ENCODE measurements around the gene MFSD6L. TPM values are rescaled to one million over a fixed set of nuclear protein-coding genes. Genes with fewer than 3 reads are reported as not detected.

MFSD6L gene
- polyA plus RNA-seq, 5 donors: 0.41 to 0.70 (median 0.53) TPM

DNA sequence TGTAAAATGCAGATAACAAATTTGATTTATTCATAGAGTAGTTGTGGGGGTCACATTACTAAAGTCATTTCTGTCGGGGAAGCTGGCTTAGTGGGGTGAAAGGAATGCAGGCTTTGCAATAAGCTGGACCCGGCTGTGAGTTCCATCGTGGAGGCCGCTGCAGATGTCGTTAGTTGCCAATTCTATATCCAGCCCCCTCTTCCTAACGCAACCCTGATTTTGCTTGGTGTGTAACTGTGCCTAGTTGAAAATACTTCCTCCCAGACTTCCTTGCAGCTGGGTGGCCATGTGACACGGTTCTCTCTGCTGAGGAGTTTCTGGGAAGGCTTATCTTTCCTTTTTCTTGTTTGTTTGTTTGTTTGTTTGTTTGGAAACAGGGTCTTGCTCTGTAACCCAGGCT is 4.5 kb downstream of the MFSD6L start:
- DNase-seq: peak in 1 of 2 donors; percentile 26

DNA sequence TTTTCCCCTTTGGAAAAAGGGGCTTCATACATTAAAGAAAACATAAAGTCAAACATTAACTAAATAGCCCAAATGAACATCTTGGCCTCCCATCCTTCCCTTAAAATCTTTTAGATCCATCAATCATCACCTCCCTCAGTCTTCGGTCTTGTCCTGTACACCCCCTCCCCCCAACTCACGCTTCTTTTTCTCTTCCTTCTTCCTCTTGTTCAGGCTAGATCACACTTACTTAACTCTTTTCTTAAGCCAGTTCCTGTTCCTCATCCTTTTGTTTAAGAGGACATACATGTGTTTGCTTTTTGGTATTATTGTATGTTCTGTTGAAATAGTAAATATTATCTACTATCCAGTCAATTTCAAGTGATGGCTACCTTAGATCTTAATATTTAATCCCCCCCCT is 5.5 kb downstream of the MFSD6L start:
- no peak for DNase-seq

- no peak for DNase-seq
Observed at GRCh38 chr17:8792646-8793045, 6.5 kb downstream of the MFSD6L start.

- no peak for DNase-seq
Observed at GRCh38 chr17:8791910-8792270, 7.3 kb downstream of the MFSD6L start.

DNA sequence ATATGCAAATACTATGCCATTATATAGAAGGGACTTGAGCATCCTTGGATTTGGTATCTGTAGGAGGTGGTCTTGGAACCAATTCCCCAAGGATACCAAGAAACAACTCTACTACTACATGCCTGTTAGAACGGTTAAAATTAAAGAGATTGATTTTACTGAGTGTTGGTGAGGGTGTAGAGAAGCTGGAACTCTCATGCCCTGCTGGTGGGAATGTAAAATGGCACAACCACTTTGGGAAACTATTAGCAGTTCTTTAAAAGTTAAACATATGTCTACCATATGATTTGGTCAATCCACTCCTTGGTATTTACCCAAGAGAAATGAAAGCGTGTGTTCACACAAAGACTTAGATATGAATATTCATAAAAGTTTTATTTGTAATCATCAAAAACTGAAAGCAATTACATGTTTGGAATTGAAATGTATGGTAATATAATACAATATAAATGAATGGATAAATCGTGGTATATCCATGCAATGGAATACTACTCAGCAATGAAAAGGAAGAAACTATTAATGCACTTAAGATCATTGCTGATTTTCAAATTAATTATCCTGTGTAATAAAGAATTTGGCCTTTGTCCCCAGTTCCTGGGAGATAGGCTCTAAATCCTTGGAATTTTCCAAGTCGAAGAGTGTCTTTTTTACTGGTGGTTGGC is 7.8 kb downstream of the MFSD6L start:
- no peak for DNase-seq

DNA sequence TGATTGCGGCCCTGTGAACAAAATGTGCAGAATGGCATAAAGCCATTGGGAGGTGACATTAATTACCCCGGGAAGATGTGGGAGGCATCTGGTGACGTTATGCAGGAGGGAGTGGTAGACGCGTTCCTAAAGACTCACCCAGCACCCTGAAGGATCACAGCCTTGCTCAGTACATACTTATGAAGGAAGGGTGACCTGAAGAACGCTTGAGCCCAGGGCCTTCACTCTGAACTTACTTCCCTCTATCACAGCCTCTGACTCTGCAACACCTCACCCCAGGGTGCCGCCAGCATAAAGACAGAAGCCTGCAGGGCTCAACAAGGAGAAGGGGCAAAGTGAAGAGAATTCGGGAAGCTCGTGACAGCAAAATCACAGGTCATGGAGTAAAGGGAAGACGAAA is 9.4 kb downstream of the MFSD6L start:
- DNase-seq: no peak

DNA sequence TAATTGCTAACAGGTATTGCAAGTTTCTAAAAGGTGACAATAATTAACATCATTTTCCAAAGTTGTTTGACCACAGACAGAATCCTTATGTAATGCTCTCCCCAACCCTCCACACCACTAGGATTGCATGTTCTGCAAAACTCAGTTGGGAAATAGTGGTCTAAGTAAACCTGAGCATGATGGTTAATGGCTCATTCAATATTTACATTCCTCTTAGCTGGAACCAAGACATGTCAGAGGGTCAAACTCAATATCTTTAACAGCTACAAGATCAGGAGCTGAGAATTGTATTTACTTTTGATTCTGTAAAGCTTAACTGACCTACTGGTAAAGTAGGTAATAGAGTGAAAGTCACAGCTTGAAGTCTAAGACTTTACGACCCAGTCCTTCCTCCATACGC is 10.2 kb downstream of the MFSD6L start:
- DNase-seq: no peak

DNA sequence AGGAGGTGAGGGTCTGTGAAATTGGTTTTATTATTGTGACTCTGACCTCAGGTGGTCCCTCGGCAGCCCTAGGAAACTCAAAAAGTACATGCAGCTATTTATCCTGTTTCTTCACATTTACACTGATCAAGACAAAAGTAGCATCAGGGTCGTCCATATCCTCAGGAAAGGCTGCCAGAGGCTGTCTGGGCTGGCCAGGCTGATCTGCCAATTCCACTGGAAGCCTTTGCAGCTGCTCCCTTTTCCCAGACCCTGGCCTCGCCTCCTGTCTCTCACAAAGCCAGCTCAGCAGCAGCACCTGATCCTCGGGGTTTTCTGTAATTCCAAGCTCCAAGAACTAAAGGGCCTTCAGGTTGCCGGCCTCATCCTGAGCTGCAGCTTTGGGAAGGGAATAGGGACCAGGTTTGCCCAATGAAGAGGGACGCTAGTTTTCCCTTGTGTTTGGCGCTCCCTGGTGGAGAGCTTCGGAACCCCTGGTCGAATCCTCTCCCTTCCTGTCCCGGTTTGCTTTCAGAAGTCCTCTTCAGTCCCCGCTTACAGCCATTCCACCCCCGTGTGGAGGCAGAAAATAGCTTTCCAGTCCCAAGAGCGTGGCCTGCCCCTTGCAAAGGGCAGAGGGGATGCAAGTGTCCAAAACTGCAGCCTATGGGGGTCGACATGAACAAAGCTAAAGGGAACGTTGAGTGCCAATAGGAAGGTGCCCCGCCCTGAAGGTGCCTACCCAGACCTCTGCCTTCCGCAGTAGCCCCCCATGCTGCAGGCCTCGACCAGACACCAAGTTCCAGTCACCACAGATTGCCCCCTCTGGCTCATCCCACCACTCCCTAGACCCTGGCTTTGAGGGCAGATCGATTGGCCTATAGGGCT is 13.4 kb downstream of the MFSD6L start:
- peak; percentile 54 to 75 for DNase-seq

- no peak for DNase-seq
Observed at GRCh38 chr17:8782176-8782575, 17.0 kb downstream of the MFSD6L start.

DNA sequence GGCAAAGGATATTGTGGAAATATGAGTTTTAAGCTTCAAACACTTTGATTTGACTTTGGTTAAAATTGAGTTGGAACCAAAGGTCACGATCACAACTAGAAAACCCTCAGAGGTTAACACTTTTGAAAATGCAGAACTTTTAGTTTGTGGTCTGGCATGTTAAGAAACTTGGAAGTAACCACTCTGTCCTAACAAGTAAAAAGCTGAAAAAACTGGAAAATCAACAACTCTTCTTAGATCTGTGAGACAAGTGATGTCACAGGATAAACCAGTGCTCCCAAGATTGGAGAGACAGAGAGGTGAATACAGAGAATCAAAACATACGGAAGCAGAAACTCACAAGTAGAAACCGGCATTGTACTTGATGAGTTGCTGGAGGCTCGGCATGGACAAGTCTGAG is 17.4 kb downstream of the MFSD6L start:
- no peak for DNase-seq

DNA sequence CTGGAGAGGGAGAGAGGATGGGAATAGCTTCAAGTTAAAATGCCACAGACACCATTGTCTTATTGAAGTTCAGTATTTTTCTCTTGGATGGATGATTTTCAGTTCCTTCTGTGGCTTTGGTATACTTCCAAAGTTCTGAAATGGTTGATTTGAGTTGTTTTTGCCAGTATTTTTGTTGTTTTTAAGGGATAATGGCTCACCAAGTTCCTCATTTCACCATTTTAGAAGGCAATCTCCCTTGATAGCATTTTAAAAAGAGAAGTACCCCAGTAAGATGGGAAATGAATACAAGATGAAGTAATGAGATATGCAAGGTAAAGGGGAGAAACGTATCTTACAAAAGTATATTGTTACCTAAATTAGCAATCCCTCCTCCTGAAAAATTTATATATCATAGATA is 22.3 kb downstream of the MFSD6L start:
- DNase-seq: no peak

DNA sequence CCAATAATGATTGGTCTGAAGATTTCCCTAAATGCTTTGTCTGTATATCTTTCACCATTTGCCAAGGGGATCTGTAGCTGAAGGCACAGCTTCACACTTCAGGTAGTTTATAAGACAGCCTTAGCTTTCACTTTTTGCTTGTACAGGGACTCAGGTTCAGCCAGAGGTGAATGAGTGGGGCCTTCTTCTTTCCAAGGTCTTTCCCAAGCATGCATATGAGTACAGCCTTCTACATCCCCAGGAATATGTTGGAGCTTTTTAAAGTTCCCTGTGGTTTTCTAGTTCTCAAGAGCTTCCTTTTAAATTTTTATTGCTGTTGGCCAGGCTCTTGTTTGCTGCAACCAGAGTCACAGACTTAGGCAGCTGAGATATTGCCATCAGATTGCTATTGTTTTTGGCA is 22.9 kb downstream of the MFSD6L start:
- DNase-seq: no peak

- no peak for DNase-seq
Observed at GRCh38 chr17:8766731-8767130, 32.4 kb downstream of the MFSD6L start.

DNA sequence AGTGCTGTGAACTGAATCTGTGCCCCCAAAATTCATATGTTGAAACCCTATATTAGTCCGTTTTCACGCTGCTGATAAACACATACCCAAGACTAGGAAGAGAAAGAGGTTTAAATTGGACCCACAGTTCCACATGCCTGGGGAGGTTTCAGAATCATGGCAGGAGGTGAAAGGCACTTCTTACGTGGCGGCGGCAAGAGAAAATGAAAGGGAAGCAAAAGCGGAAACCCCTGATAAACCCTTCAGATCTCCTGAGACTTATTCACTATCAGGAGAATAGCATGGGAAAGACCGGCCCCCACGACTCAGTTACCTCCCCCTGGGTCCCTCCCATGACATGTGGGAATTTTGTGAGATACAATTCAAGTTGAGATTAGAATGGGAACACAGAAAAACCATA is 37.2 kb downstream of the MFSD6L start:
- no peak for DNase-seq

GRCh38 chr17:8758137-8758596 is 41.0 kb downstream of the MFSD6L start, which contains the start of gene SPDYE4:
Gene SPDYE4, minus strand, starts transcription at chr17:8758546. Its CDS starts 164 bp downstream, at chr17:8758382.
- no peak for DNase-seq

GRCh38 chr17:8757189-8757588 is 42.0 kb downstream of the MFSD6L start:
- DNase-seq: no peak

- no peak for DNase-seq
Observed at GRCh38 chr17:8755590-8756255, 43.4 kb downstream of the MFSD6L start.

DNA sequence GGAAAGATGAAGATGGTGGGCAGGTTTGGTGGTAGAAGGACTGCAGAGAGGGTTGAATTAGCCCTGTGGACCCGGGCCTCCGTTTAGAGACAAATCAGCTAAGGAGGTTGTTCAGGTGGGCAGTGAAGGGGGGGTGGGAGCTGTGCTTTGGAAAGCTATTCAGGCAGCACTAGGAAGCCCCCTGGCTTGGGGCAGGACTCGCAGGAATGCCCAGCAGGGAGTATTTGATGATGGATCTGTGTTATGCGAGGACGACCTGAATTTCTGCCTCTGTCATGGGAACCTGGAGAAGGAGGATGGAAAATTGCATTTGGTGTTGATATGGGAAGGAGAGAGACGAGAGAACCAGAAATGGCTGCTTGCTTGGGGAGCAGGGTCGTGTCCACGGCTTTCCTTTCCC is 44.3 kb downstream of the MFSD6L start:
- no peak for DNase-seq

DNA sequence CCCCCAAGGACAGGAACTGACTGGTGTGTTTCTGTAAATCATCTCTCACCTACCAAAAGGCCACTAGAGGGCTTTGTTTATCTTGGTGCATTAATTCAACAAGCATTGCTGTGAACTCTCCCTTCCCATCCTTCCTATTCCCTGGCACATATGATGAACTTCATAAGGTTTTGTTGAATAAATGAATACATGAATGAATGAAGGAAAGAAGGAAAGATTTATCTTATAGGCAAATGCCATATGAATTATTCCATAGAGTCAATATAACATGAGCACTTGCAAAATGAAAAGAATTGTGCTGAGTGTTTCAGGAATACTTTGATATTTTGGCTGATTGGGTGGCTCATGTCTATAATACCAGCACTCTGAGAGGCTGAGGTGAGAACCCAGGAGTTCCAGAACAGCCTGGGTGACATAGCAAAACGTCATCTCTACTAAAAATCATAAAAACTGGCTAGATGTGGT is 45.2 kb downstream of the MFSD6L start:
- DNase-seq: no peak

DNA sequence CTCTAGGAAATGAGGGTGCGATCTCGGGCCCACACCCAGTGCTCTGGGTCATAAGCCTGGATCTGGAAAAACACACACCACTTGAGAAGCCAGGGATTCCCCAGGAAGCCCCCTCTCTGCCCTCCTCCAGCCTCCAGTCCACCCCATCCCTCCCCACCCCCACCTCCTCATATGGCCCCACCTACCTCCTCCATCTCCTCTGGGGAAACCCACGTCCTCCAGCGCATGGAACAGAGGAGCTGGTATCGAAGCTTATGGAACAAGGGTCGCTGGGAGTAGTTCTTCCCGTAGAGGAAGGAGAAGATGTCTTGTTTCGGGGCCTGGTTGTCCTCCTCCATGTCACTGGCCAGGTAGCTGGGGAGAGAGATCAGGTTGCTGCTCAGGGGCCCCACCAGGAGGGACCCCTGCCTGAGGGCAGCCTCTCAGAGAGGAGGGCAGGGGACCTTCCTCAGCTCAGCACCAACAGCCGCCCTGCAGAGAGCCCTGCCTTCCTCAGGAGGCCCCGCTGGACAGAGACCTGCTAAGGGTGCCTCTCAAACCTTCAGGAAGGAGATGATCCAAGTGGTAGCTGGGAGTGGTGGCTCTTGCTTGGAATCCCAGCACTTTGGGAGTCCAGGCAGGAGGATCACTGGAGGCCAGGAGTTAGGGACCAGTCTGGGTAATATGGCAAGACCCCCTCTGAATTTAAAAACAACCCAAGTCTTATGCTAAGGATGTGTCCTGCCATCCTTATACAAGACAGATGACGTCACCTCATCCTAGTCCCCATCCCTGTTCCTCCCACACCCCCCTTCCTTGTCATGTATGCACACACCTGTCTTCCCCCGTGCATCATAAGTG is 45.8 kb downstream of the MFSD6L start:
- DNase-seq: no peak

DNA sequence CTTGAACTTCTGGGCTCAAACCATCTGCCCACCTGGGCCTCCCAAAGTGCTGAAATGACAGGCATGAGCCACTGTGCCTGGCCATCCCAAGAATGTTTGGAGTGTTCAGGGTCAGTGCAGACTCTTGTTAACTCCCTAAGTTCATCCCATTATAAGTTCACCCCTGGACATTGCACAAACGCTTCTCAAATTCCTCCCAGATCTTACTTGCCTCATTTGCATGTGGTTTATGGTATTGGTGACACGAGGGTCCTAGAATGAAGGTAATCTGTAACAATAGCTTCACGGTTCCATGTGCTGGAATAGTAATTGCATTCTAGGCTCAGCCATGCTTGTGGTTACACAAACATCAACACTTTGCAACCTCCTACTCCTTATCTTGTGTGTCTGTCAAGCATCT is 49.5 kb downstream of the MFSD6L start:
- DNase-seq: no peak

DNA sequence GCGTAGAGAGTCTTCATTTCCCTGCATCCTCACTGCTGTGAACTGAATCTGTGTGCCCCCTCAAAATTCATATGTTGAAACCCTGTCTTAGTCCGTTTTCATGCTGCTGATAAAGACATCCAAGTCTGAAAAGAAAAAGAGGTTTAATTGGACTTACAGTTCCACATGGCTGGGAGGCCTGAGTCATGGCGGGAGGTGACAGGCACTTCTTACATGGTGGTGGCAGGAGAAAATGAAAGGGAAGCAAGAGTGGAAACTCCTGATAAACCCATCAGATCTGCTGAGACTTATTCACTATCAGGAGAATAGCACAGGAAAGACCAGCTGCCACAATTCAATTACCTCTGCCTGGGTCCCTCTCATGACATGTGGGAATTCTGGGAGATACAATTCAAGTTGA is 51.4 kb downstream of the MFSD6L start:
- no peak for DNase-seq

All from right lung (tissue), 5 donors.